ENCODE measurements around the gene TRAF3IP3.

DNA sequence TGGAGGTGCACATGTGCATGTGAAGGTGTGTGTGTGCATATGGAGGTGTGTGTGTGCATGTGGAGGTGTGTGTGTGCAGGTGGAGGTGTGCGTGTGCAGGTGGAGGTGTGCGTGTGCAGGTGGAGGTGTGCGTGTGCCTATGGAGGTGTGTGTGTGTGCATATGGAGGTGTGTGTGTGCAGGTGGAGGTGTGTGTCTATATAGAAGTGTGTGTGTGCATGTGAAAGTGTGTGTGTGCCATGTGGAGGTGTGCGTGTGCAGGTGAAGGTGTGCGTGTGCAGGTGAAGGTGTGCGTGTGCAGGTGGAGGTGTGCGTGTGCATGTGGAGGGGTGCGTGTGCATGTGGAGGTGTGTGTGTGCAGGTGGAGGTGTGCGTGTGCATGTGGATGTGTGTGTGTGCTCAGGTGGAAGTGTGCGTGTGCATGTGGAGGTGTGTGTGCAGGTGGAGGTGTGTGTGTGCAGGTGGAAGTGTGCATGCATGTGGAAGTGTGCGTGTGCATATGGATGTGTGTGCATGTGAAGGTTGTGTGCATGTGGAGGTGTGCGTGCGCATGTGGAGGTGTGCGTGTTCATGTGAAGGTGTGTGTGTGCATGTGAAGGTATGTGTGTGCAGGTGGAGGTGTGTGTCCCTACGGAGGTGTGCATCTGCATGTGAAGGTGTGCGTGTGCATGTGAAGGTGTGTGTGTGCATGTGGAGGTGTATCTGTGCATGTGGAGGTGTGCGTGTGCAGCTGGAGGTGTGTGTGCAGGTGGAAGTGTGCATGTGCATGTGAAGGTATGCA is 15.0 kb downstream of the TRAF3IP3 start:
- TF ChIP-seq, protein P1, sequence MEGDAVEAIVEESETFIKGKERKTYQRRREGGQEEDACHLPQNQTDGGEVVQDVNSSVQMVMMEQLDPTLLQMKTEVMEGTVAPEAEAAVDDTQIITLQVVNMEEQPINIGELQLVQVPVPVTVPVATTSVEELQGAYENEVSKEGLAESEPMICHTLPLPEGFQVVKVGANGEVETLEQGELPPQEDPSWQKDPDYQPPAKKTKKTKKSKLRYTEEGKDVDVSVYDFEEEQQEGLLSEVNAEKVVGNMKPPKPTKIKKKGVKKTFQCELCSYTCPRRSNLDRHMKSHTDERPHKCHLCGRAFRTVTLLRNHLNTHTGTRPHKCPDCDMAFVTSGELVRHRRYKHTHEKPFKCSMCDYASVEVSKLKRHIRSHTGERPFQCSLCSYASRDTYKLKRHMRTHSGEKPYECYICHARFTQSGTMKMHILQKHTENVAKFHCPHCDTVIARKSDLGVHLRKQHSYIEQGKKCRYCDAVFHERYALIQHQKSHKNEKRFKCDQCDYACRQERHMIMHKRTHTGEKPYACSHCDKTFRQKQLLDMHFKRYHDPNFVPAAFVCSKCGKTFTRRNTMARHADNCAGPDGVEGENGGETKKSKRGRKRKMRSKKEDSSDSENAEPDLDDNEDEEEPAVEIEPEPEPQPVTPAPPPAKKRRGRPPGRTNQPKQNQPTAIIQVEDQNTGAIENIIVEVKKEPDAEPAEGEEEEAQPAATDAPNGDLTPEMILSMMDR (IDR thresholded peaks at IDR 0.05) = no peak
- TF ChIP-seq POLR2A (IDR thresholded peaks at IDR 0.05) = no peak

All from body of pancreas (tissue), 4 donors.